NCI-H1105 (cell line): ENCODE data around the gene RWDD4.

Source experiments
- DNase-seq: peaks from one replicate; lab custom pipeline; 2025; lab: John Stamatoyannopoulos, UW

Gene RWDD4

GRCh38 chr4:183659029-183659871 lies at the start of gene RWDD4, which contains the start of gene TRAPPC11:
Gene RWDD4 (minus strand): TSS chr4:183659185. CDS start chr4:183658952, 233 bp downstream.
Gene TRAPPC11 (plus strand): TSS chr4:183659293. CDS start chr4:183663868, 4,575 bp downstream.
- peak; percentile 79 for DNase-seq

- no peak for DNase-seq
These were observed 43.5 kb upstream of the RWDD4 start for GRCh38 chr4:183702492-183702891.

- DNase-seq, result no peak
These were observed 41.4 kb upstream of the RWDD4 start for GRCh38 chr4:183700407-183700806.

GRCh38 chr4:183698909-183699308 lies 39.9 kb upstream of the RWDD4 start:
- no peak for DNase-seq

GRCh38 chr4:183691897-183692296 lies 32.9 kb upstream of the RWDD4 start:
- no peak for DNase-seq

- DNase-seq, result no peak
These were observed 32.0 kb upstream of the RWDD4 start for GRCh38 chr4:183691006-183691405.

- DNase-seq, result no peak
These were observed 29.2 kb upstream of the RWDD4 start for GRCh38 chr4:183688216-183688615.

GRCh38 chr4:183686461-183686860 lies 27.5 kb upstream of the RWDD4 start:
- DNase-seq, result no peak

- no peak for DNase-seq
These were observed 22.1 kb upstream of the RWDD4 start for GRCh38 chr4:183681119-183681518.

GRCh38 chr4:183675625-183676024 lies 16.6 kb upstream of the RWDD4 start:
- DNase-seq, result no peak

- no peak for DNase-seq
These were observed 15.2 kb upstream of the RWDD4 start for GRCh38 chr4:183674153-183674552.

GRCh38 chr4:183670960-183671555 lies 12.1 kb upstream of the RWDD4 start:
- DNase-seq, result no peak

- DNase-seq, result no peak
These were observed 11.3 kb upstream of the RWDD4 start for GRCh38 chr4:183670251-183670650.

GRCh38 chr4:183666088-183666487 lies 7.1 kb upstream of the RWDD4 start:
- DNase-seq, result no peak

GRCh38 chr4:183659872-183660242 lies 872 bp upstream of the RWDD4 start:
- DNase-seq, result no peak

GRCh38 chr4:183658362-183659028 lies 490 bp downstream of the RWDD4 start:
- no peak for DNase-seq

GRCh38 chr4:183657564-183657963 lies 1.4 kb downstream of the RWDD4 start:
- DNase-seq, result no peak

- no peak for DNase-seq
These were observed 13.7 kb downstream of the RWDD4 start for GRCh38 chr4:183645326-183645725.

- no peak for DNase-seq
These were observed 19.7 kb downstream of the RWDD4 start for GRCh38 chr4:183639291-183639690.

- no peak for DNase-seq
These were observed 20.5 kb downstream of the RWDD4 start for GRCh38 chr4:183638436-183638835.

GRCh38 chr4:183637461-183637860 lies 21.5 kb downstream of the RWDD4 start:
- no peak for DNase-seq

- DNase-seq, result no peak
These were observed 22.1 kb downstream of the RWDD4 start for GRCh38 chr4:183636923-183637322.

GRCh38 chr4:183636503-183636902 lies 22.5 kb downstream of the RWDD4 start:
- DNase-seq, result no peak
